ENCODE results near the gene EPAS1. TPM values are rescaled to one million over a fixed set of nuclear protein-coding genes. Genes with fewer than 3 reads are reported as not detected.

The EPAS1 gene
- total RNA-seq, 1 donor from 2014 or later, result 19.4 TPM

GRCh38 chr2:46368401-46368800 lies 71.2 kb downstream of the EPAS1 start:
- Mint-ChIP-seq H3K27me3 (peaks cover 8% of the 10 kb centered on the region), H3K27ac (no peak overlapping the region), H3K36me3 (ENCODE audit: low read depth) (peaks cover 5% of the 10 kb centered on the region), H3K4me3 (no peak overlapping the region), H3K4me1 (peaks cover 20% of the 10 kb centered on the region), H3K9me3 (no peaks in the 10 kb centered on the region)
- DNase-seq, result no peak
- intact Hi-C loops (cut with micrococcal nuclease), result no loop called here

- Mint-ChIP-seq H3K4me1 (peaks cover 9% of the 10 kb centered on the region), H3K36me3 (ENCODE audit: low read depth) (peaks cover 5% of the 10 kb centered on the region), H3K4me3 (no peak overlapping the region), H3K9me3 (no peaks in the 10 kb centered on the region), H3K27me3 (peaks cover 8% of the 10 kb centered on the region), H3K27ac (no peak overlapping the region)
- DNase-seq, result no peak
- intact Hi-C loops (cut with micrococcal nuclease), result no loop called here
Measured at GRCh38 chr2:46369783-46370182, 72.6 kb downstream of the EPAS1 start.

GRCh38 chr2:46371854-46372253 lies 74.6 kb downstream of the EPAS1 start:
- H3K4me1 Mint-ChIP-seq, result peaks cover 6% of the 10 kb centered on the region
- intact Hi-C loops (cut with micrococcal nuclease), result no loop called here
- H3K27ac Mint-ChIP-seq, result no peak overlapping the region
- H3K27me3 Mint-ChIP-seq, result peaks cover 6% of the 10 kb centered on the region
- no peaks in the 10 kb centered on the region for H3K9me3 Mint-ChIP-seq
- H3K4me3 Mint-ChIP-seq, result no peak overlapping the region
- H3K36me3 Mint-ChIP-seq (ENCODE audit: low read depth), result peaks cover 5% of the 10 kb centered on the region
- DNase-seq, result no peak

GRCh38 chr2:46372475-46372874 lies 75.3 kb downstream of the EPAS1 start:
- Mint-ChIP-seq H3K4me1 (peaks cover 6% of the 10 kb centered on the region), H3K9me3 (no peaks in the 10 kb centered on the region), H3K36me3 (ENCODE audit: low read depth) (peaks cover 5% of the 10 kb centered on the region), H3K27ac (no peak overlapping the region), H3K27me3 (peaks cover 6% of the 10 kb centered on the region), H3K4me3 (no peak overlapping the region)
- no peak for DNase-seq
- intact Hi-C loops (cut with micrococcal nuclease), result no loop called here

GRCh38 chr2:46373238-46373637 lies 76.0 kb downstream of the EPAS1 start:
- Mint-ChIP-seq H3K9me3 (no peaks in the 10 kb centered on the region), H3K36me3 (ENCODE audit: low read depth) (peaks cover 3% of the 10 kb centered on the region), H3K27me3 (peaks cover 3% of the 10 kb centered on the region), H3K4me1 (peaks cover 3% of the 10 kb centered on the region), H3K4me3 (no peak overlapping the region), H3K27ac (no peak overlapping the region)
- no peak for DNase-seq
- intact Hi-C loops (cut with micrococcal nuclease), result no loop called here

GRCh38 chr2:46375566-46376125 lies 78.4 kb downstream of the EPAS1 start:
- H3K27me3 Mint-ChIP-seq, result peaks cover 2% of the 10 kb centered on the region
- H3K4me3 Mint-ChIP-seq, result no peak overlapping the region
- H3K36me3 Mint-ChIP-seq (ENCODE audit: low read depth), result no peaks in the 10 kb centered on the region
- H3K4me1 Mint-ChIP-seq, result no peaks in the 10 kb centered on the region
- H3K27ac Mint-ChIP-seq, result no peak overlapping the region
- no peak for DNase-seq
- no peaks in the 10 kb centered on the region for H3K9me3 Mint-ChIP-seq
- intact Hi-C loops (cut with micrococcal nuclease), result no loop called here

- intact Hi-C loops (cut with micrococcal nuclease), result no loop called here
- Mint-ChIP-seq H3K9me3 (no peaks in the 10 kb centered on the region), H3K4me1 (no peaks in the 10 kb centered on the region), H3K4me3 (no peak overlapping the region), H3K36me3 (ENCODE audit: low read depth) (no peaks in the 10 kb centered on the region), H3K27ac (no peak overlapping the region), H3K27me3 (peaks cover 2% of the 10 kb centered on the region)
- DNase-seq, result no peak
Measured at GRCh38 chr2:46376586-46376985, 79.4 kb downstream of the EPAS1 start.

- Mint-ChIP-seq H3K27ac (no peak overlapping the region), H3K9me3 (no peaks in the 10 kb centered on the region), H3K27me3 (peaks cover 2% of the 10 kb centered on the region), H3K36me3 (ENCODE audit: low read depth) (no peaks in the 10 kb centered on the region), H3K4me1 (no peaks in the 10 kb centered on the region), H3K4me3 (no peak overlapping the region)
- intact Hi-C loops (cut with micrococcal nuclease), result no loop called here
- DNase-seq, result no peak
Measured at GRCh38 chr2:46377101-46377581, 79.9 kb downstream of the EPAS1 start.

GRCh38 chr2:46377666-46378560 lies 80.7 kb downstream of the EPAS1 start:
- Mint-ChIP-seq H3K4me3 (no peak overlapping the region), H3K9me3 (no peaks in the 10 kb centered on the region), H3K27ac (no peak overlapping the region), H3K36me3 (ENCODE audit: low read depth) (no peaks in the 10 kb centered on the region), H3K27me3 (peaks cover 2% of the 10 kb centered on the region), H3K4me1 (no peaks in the 10 kb centered on the region)
- intact Hi-C loops (cut with micrococcal nuclease), result no loop called here
- DNase-seq, result no peak

- DNase-seq, result no peak
- H3K4me3 Mint-ChIP-seq, result no peak overlapping the region
- H3K4me1 Mint-ChIP-seq, result no peaks in the 10 kb centered on the region
- H3K36me3 Mint-ChIP-seq (ENCODE audit: low read depth), result no peaks in the 10 kb centered on the region
- no peaks in the 10 kb centered on the region for H3K27me3 Mint-ChIP-seq
- intact Hi-C loops (cut with micrococcal nuclease), result no loop called here
- no peak overlapping the region for H3K27ac Mint-ChIP-seq
- no peaks in the 10 kb centered on the region for H3K9me3 Mint-ChIP-seq
Measured at GRCh38 chr2:46378616-46379015, 81.4 kb downstream of the EPAS1 start.

GRCh38 chr2:46379213-46380037 lies 82.2 kb downstream of the EPAS1 start:
- Mint-ChIP-seq H3K27ac (no peak overlapping the region), H3K4me1 (no peaks in the 10 kb centered on the region), H3K27me3 (no peaks in the 10 kb centered on the region)

GRCh38 chr2:46380038-46380940 lies 83.1 kb downstream of the EPAS1 start:
- DNase-seq, result no peak
- Mint-ChIP-seq H3K4me1 (no peaks in the 10 kb centered on the region), H3K9me3 (no peaks in the 10 kb centered on the region), H3K4me3 (no peak overlapping the region), H3K27ac (no peak overlapping the region), H3K27me3 (no peaks in the 10 kb centered on the region), H3K36me3 (ENCODE audit: low read depth) (peaks cover 1% of the 10 kb centered on the region)
- intact Hi-C loops (cut with micrococcal nuclease), result no loop called here

More at GRCh38 chr2:46379213-46380037, 82.2 kb downstream of the EPAS1 start:
- Mint-ChIP-seq H3K4me3 (no peak overlapping the region), H3K9me3 (no peaks in the 10 kb centered on the region), H3K36me3 (ENCODE audit: low read depth) (no peaks in the 10 kb centered on the region)
- intact Hi-C loops (cut with micrococcal nuclease), result no loop called here
- no peak for DNase-seq

GRCh38 chr2:46381263-46381849 lies 84.1 kb downstream of the EPAS1 start:
- Mint-ChIP-seq H3K27me3 (no peaks in the 10 kb centered on the region), H3K4me1 (no peaks in the 10 kb centered on the region), H3K36me3 (ENCODE audit: low read depth) (peaks cover 1% of the 10 kb centered on the region), H3K9me3 (no peaks in the 10 kb centered on the region), H3K4me3 (no peak overlapping the region), H3K27ac (no peak overlapping the region)
- intact Hi-C loops (cut with micrococcal nuclease), result no loop called here
- DNase-seq, result no peak

Data from activated CD4-positive, alpha-beta T cell treated with anti-CD3 and anti-CD28 coated beads, Interleukin-2, amount 10 ng/mL, durations not matched to agents 24 days and 14 days (primary cell).